CD4-positive, alpha-beta T cell treated with Interferon alpha-2 for 1 hour (primary cell): ENCODE results near the gene MAP3K21.

ENCODE experiments used
- DNase-seq, 2 donors: peaks; one replicate each; pipeline ENCODE4 v3.0.0-alpha.2; 2020 to 2022

Gene MAP3K21

GRCh38 chr1:233360525-233361102, 33.1 kb downstream of the MAP3K21 start:
- no peak for DNase-seq

GRCh38 chr1:233361876-233362275, 34.4 kb downstream of the MAP3K21 start:
- DNase-seq: no peak

- no peak for DNase-seq
Observed at GRCh38 chr1:233362743-233363142, 35.2 kb downstream of the MAP3K21 start.

- no peak for DNase-seq
Observed at GRCh38 chr1:233364026-233364425, 36.5 kb downstream of the MAP3K21 start.

GRCh38 chr1:233364695-233365539, 37.4 kb downstream of the MAP3K21 start:
- DNase-seq: peak in 1 of 2 donors; percentile 16

DNA sequence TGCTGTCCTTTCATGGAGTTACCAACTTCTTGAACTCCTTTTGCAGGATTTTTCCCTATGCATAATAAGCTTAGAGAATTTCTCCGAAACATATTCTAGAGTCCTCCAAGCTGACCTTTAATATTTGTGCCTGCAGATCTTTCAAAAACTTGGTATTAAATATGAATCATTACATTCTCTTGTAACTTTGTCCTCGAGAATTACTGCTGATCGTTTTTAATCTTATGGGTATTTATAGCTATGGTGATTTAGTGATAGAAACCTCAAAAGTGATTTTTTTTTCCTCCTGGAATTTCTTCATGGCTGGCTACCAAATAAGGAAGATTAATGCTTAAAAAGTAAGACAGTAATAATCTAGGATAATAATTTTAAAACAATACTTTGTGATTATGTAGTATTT, 39.1 kb downstream of the MAP3K21 start:
- no peak for DNase-seq

GRCh38 chr1:233367057-233367803, 39.7 kb downstream of the MAP3K21 start:
- DNase-seq: no peak

- no peak for DNase-seq
Observed at GRCh38 chr1:233368106-233368788, 40.7 kb downstream of the MAP3K21 start.

DNA sequence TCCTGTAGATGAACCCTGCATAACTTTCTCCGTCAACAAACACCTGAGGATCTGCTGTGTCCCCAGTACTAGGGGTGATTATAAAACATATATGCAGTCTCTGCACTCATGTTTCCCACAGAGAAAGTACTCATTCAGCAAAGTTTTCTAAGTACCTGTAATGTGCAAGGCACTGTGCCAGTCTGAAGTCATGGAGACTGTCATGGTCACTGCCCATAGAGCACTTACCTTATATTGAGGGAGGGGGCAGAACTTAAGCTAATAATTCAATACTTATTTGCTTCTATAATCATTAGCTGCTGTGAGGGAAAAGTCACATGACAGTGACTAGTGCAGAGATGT, 41.2 kb downstream of the MAP3K21 start:
- DNase-seq: no peak

DNA sequence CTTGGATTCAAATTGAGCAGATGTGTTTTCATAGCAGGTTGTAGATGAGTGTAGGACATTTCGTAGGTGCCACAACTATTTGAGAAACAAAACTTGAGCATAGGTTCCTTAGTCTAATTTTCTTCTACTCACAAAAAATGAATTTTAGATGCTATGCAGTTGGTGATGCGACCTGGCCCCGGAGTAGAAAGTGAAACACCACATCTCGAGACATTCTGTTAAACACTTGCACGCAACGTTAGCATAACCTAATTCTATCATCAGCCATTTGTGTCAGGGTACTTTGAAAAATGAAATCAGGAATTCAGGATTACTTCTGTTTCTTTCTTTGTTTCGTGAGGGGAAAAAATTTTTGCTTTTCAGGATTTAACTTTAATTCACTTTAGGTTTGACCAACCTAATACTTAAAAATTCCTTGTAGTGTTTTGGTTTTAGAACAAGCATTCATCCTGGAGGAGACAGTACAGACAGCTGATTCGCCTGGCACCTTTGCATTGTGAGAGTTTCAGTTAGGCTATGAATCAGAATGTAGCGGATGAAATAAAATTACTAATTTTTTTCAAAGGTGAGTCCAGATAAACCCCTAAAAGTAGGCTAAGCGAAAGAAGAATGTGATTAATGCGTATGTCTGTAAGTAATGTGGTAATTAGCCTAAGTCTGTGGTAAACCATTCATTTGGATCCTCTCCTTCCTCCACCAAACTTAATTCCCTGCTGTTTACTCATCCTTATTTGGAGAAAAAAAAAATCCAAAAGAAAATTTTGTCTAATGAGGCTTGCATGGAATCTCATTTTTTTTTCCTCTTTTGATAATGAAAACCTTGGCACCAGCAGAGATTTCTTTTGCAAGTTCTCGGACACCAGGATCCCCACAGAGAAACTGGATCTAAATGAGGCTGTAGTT, 44.9 kb downstream of the MAP3K21 start:
- DNase-seq: no peak

DNA sequence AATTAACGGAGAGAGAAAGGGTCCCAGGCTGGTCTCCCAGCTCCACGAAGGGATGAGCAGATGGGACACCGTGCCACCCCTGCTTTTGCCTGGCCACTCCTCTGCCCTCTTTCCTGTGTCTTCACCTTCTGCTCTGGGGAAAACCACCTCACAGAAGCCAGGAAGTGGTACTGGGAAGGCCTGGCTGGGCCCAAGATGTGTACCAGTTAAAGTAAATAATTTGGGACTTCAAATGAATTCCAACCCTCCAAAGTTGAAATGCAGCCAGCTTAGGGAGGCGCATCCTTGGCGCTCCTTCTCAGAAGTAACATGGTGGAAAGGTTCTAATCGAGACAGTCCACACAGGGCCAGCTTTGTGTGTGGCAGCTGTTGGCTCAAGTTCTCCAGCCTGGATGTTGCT, 45.7 kb downstream of the MAP3K21 start:
- DNase-seq: no peak

DNA sequence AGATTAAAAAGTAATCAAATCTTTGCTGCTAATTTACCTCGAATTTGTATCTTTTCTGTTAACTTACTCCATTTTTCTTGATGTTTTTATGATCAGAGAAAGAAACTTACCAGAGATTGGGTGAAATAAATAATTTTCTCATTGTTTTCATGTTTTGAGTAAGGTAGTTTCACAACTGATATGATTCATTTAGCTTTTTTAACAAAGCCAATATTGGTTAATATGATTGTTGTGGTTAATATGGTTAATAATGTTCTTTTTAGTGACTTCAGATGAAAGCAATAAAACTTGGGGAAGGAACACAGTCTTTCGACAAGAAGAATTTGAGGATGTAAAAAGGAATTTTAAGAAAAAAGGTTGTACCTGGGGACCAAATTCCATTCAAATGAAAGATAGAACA, 48.1 kb downstream of the MAP3K21 start:
- DNase-seq: no peak

GRCh38 chr1:233376382-233377110, 49.0 kb downstream of the MAP3K21 start:
- no peak for DNase-seq

- no peak for DNase-seq
Observed at GRCh38 chr1:233379869-233380438, 52.4 kb downstream of the MAP3K21 start.

DNA sequence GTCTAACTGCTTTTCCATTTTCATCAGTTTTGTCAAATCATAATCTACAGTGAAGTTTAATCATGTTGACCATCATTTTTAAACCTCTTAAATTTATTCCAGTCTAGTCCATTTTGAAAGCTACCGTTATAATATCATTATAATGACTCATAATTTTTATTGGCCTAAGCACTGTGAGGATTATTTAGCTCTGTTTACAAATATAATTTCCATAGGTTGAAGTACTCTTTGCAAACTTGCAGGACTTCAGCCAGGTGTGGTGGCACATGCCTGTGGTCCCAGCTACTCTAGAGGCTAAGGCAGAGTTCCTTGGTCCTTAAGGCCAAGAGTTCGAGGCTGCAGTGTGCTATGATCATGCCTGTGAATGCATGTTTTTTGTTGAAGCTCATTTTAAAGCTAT, 54.3 kb downstream of the MAP3K21 start:
- DNase-seq: no peak

DNA sequence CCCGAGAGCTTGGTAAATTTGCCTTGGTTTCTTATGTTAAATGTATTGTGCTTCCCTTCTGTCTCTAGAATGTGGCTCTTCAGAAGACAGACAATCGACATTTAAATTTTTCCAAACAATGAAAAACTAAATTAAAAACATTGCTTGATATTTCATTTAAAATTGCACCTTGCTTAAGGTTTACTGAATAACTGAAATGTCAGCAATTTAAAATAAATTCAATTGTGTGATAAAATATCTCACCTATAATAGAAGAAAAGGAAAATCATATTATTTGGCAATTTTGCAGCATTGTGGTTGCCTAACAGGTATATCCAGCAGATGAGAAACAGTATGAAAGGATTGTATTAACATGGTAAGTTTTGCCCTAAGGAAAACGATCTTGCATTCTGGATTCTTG, 56.5 kb downstream of the MAP3K21 start:
- DNase-seq: no peak

GRCh38 chr1:233386336-233386735, 58.8 kb downstream of the MAP3K21 start:
- DNase-seq: no peak

DNA sequence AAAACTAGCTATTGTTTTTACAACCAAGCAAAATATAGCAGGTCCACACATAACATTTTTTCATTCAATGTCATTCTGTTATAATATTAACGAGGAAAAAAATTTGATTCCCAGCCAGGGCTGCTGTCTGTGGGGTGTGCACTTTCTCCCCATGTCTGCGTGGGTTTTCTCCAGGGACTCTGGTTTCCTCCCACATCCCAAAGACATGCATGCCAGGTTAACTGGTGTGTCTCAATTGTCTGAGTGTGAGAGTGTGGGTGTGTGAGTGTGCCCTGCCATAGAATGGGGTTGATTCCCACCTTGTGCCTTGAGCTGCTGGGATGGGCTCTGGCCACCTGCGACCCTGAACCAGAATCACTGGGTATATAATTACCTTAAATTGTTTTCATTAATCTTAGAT, 60.1 kb downstream of the MAP3K21 start:
- no peak for DNase-seq

- no peak for DNase-seq
Observed at GRCh38 chr1:233389169-233389568, 61.6 kb downstream of the MAP3K21 start.

GRCh38 chr1:233389893-233390292, 62.4 kb downstream of the MAP3K21 start:
- DNase-seq: no peak
